ENCODE data around the gene SPPL2B. TPM values are rescaled to one million over a fixed set of nuclear protein-coding genes. Genes with fewer than 3 reads are reported as not detected.
"Not testable (repeated sequence)": the region's sequence is repeated elsewhere in the genome, so short reads cannot be mapped to it uniquely, and the experiment has no call there.

The SPPL2B gene
- total RNA-seq (ENCODE audit: insufficient read depth, low replicate concordance): 20.5 TPM

DNA sequence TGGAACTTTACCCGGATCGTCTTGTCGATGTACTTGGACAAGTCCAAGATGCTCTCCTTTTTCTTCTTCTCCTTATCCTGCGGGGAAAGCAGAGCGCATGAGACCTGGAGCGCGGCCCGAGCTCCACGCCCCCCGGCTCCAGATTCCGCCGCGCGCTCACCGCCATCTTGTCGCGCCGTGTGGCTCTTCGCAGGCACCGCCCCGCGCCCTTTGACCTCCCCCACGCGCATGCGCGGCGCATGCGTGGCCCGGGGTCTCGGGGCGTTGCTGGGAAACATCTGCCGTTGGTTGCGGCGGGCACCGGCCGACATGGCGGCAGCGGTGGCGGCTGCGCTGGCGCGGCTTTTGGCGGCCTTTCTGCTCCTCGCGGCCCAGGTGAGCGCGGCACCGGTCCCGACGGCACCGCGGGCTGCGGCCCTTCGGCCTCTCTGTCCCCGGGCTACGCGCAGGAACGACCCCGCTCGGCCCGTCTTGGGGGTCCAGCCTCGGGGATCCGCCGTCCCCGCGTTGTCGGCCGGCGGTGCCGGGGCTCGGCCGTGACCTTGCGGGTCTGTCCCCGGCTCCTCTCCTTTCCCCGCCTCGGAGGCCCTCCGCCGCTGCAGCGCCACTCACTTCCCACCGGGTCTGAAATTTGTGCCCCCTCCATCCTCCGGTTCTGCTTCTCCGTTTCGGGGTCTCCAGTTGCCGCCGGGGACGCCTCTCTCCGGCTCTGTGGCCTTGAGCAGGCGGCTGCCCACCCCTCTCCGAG lies at the start of gene SPPL2B, which contains the start of gene LSM7:
Gene SPPL2B (plus strand): TSS at position 284 of the 748 bp plus-strand sequence. CDS start 26 bp downstream, at position 310.
Gene LSM7 (minus strand): TSS at position 186 of the 748 bp plus-strand sequence. CDS start 20 bp downstream, at position 166.
- peak; percentile 92 for DNase-seq (ENCODE audit: low spot score)

DNA sequence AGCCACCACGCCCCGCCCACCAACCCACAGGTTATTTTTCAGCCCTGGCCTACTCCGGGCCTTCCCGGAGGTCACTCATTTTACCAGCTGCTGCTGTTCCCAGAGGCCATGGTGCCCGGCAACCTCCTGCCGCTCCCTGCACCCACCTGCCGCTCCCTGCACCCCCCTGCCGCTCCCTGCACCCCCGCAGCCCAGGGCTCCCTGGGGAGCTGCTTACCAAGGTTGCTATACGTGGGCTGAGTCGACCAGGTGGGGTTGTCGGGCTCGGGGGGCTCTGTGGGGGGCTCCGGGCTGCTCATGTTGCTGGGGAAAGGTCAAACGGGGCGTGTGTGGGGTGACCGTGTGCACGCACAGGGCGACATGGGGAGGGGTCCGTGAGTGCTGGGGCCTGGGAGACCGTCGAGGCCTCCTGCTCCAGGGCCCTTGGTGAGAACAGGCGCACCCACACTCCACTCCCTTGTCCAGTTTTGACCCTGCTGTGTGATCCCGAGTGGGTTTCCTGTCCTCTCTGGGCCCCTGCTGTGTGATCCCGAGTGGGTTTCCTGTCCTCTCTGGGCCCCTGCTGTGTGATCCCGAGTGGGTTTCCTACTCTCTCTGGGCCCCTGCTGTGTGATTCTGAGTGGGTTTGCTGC lies 47.7 kb upstream of the SPPL2B start:
- no peak for DNase-seq (ENCODE audit: low spot score)

- not testable (repeated sequence) for DNase-seq (ENCODE audit: low spot score)
These were observed 47.0 kb upstream of the SPPL2B start for GRCh38 chr19:2281265-2282061.

GRCh38 chr19:2282062-2282861 lies 46.2 kb upstream of the SPPL2B start, which contains the start of gene PEAK3:
Gene PEAK3 (minus strand): TSS chr19:2282175. CDS start chr19:2280931, 1,244 bp downstream.
- DNase-seq (ENCODE audit: low spot score): no peak

DNA sequence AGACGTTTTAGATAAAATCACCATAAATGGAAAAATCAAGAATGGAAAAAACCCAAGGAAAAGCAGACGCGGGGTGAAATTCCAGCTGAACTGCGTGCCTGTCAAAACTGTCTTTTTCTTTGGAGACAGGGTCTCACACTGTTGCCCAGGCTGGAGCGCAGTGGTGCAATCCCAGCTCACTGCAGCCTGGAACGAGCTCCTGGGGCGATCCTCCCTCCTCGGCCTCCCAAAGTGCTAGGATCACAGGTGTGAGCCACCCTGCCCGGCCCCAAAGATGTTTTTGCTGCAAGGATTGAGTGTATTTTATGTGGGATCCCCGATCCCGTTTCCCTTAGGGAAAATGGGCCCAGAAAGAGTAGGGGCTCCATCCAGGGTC lies 45.6 kb upstream of the SPPL2B start:
- no peak for DNase-seq (ENCODE audit: low spot score)

- no peak for DNase-seq (ENCODE audit: low spot score)
These were observed 44.5 kb upstream of the SPPL2B start for GRCh38 chr19:2283835-2284507.

GRCh38 chr19:2286402-2287140 lies 41.9 kb upstream of the SPPL2B start:
- no peak for DNase-seq (ENCODE audit: low spot score)

DNA sequence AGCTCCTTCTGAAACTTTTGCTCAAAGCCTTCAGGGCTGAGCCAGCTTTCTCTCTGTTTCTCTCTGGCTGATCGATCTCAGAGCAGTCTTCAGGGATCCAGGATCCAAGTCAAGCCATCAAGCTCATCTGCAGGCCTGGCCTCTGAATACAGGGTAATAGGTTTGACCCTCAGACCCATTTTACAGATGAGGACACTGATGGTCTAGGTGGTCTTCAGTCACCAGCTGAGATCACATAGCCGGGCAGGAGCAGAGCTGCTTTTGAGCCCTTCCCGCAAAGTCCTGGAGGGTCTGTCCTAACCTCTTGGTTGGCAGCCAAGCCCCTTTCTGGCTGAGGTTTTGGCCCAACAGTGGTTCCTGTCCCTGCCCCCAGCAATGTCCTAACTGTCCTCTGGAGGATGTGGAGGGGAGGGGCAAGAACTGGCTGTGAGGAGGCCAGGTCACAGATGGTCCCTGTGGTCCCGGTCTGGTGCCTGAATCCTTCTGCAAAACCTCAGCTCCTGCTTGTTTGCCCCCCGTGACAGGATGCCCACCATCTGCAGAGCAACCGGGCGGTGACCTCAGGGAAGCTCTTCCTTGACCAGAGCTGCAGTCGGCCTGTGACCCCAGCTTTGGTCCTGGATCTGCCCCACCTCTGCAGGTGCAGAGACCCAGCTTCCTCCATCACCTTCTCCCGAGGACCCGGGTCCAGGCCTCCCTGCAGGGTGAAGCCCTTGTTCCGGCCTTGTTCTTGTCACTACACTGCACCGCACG lies 40.7 kb upstream of the SPPL2B start:
- no peak for DNase-seq (ENCODE audit: low spot score)

DNA sequence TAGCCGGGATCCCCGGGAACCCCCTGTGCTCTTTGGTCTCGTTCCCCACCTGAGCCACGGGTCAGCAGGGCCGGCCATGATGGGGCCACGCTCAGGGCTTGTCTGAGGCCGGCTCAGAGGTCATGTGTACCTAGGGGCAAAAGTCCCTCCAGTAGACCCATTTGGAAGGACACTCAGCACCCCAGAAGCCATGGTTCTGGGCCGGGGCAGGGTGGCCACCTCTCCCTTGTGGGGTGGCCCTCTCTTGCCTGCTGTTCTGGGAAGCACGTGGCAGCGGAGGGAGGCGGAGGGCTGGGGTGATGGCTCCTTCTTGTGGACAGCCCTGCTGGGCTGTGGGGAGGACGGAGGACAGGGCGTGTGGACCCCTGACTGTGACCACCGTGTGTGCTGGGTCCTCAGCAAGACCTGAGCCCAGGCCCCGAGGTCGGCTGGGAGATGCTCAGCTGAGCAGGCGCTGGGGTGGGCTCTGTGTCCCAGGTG lies 40.1 kb upstream of the SPPL2B start:
- no peak for DNase-seq (ENCODE audit: low spot score)

- DNase-seq (ENCODE audit: low spot score): no peak
These were observed 39.4 kb upstream of the SPPL2B start for GRCh38 chr19:2288818-2289713.

GRCh38 chr19:2289714-2290435 lies 38.6 kb upstream of the SPPL2B start:
- no peak for DNase-seq (ENCODE audit: low spot score)

DNA sequence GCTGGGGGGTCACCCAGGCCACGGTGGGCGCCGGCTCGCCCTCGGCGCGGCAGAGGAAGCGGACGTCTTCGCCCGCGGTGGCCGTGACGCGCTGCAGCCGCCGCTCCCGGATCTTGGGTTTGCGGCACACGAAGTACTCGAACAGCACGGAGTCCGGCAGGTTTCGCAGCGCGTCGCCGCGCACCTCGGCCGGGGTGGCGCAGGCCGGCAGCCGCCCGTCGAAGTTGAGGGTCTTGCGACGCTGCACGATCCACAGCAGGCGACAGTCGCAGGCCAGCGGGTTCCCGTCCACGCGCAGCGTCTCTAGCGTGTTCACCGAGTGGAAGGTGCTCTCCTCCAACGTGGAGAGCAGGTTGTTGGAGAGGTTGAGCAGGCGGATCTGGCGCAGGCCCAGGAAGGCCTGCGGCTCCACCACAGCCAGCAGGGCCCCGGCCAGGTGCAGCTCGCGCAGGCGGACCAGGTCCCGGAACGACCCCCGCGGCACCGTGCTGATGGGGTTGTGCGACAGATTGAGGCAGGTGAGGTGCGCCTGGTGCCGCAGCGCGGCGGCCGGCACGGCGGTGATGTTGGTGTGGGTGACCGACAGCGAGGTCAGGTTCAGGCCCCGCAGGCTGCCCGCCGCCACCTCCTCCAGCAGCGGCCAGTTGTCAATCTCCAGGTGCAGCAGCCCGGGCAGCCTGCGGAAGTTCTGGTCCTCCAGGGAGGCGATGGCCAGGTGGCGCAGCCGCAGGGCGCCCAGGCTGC lies 37.9 kb upstream of the SPPL2B start:
- DNase-seq (ENCODE audit: low spot score): no peak

DNA sequence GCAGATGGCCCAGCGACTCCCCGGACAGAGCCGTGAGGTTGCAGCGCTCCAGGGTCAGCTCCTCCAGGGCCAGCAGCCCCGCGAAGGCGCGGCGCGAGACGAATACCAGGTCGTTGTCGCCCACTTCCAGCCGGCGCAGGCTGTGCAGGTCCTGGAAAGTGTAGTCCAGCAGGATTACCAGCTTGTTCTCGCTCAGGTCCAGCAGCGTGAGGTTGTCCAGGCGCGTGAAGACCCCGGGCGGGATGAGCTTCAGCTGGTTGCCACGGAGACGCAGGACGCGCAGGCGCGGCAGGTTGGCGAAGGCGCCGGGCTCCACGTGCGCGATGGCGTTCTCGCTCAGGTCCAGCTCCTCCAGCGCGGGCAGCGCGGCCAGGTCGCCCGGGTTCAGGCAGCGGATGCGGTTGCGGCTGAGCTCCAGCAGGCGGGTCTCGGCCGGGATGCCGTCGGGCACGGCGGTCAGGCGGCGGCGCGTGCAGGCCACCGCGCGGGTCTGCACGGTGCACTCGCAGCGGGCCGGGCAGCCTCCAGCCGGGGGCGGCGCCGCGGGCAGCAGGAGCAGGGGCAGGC lies 37.2 kb upstream of the SPPL2B start:
- DNase-seq (ENCODE audit: low spot score): no peak

- DNase-seq (ENCODE audit: low spot score): peak; percentile 70
These were observed 33.7 kb upstream of the SPPL2B start for GRCh38 chr19:2294687-2295335.

DNA sequence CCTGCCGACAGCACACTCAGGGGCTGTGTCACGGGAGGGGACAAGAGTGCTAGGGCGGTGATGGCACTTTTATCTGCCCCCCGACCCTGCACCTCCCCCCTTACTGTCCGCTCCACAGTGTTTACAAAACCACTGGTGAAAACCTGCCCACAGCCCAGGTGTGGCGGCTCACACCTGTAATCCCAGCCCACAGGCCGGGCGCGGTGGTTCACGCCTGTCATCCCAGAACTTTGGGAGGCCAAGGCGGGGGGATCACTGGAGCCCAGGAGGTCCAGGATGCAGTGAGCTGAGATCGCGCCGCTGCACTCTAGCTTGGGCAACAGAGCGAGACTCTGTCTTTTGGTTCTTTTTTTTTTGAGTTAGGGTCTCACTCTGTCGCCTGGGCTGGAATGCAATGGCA lies 32.3 kb upstream of the SPPL2B start:
- DNase-seq (ENCODE audit: low spot score): no peak

DNA sequence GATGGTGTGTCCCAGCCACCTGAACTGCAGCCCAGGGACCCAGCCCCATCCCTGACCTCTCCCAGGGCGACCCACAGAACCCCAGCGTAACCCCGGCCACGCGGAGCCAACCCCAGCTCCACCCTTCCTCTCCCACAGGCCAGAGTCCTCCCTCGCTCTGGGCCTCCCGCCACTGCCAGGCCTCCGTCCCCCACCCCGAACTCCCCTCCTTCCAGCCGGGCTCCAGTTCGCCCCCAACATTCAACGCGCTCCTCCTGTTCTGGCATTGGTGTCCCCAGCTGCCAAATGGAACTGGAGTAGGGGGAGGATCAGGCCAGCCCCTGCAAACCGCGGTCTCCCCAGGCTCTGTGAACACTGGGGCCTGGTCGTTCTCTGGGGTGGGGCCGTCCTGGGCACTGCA lies 28.0 kb upstream of the SPPL2B start:
- DNase-seq (ENCODE audit: low spot score): no peak

Measured in umbilical cord (tissue), 2 donors.